ENCODE data around the gene ANKRD53.
A peak's percentile ranks its signal among the peaks of the same experiment; 100 is the strongest.

ANKRD53 gene

GRCh38 chr2:70981421-70981820 is 3.0 kb downstream of the ANKRD53 start:
- no peak overlapping the region for H3K9ac ChIP-seq (ENCODE audit: low read depth, low read length)
- H3K27me3 ChIP-seq (ENCODE audit: control insufficient read depth, insufficient read depth, low read length) = peaks cover 34% of the 10 kb centered on the region
- peaks cover 5% of the 10 kb centered on the region for H3K4me1 ChIP-seq (ENCODE audit: control insufficient read depth, insufficient read depth, low read length)

DNA sequence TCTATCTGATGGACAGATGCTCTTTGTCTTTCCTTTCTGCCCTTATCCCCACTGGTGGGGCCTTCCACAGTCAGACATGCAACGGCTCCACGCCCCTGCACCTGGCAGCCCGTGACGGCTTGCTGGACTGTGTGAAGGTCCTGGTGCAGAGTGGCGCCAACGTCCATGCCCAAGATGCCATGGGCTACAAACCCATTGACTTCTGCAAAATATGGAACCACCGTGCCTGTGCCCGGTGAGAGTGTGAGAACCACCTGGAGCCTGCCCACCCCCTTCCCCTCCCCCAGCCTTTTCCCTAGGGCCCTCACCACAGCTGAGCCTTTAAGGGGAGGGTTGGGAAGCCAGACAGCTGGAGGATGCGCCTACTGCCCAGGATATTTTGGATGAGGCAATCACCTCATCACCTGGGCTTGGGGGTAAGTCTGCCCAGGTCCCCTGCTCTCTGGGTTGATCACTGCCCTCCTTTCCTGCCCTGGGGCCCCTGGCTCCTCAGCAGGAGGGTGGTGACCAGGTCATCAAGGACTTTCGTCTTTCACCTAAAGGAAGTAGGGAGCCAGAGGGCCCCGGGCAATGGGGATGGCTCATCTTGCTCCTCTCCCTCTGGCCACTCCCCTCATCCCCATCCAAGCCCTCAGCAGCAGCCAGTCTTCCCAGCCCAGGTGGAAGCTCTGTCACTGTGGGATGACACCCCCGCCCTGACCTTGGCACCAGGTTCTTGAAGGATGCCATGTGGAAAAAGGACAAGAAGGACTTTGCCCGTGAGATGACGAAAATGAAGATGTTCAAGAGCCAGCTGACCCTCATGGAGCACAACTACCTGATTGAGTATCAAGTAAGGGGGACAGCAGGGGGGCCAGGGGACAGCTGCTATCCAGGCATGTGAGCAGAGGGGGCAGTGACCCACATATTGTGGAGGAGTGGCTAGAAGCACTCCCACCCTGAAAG is 3.7 kb downstream of the ANKRD53 start:
- Histone ChIP-seq H3K27me3 (ENCODE audit: control insufficient read depth, insufficient read depth, low read length) (peaks cover 34% of the 10 kb centered on the region), H3K4me1 (ENCODE audit: control insufficient read depth, insufficient read depth, low read length) (peaks cover 3% of the 10 kb centered on the region), H3K36me3 (ENCODE audit: control insufficient read depth, insufficient read depth, low read length) (no peaks in the 10 kb centered on the region), H3K9me3 (ENCODE audit: control insufficient read depth, insufficient read depth, low read length) (no peaks in the 10 kb centered on the region), H3K9ac (ENCODE audit: low read depth, low read length) (no peak overlapping the region), H3K4me3 (ENCODE audit: low read depth, low read length) (no peak overlapping the region)

More at GRCh38 chr2:70981421-70981820, 3.0 kb downstream of the ANKRD53 start:
- Histone ChIP-seq H3K36me3 (ENCODE audit: control insufficient read depth, insufficient read depth, low read length) (no peaks in the 10 kb centered on the region), H3K9me3 (ENCODE audit: control insufficient read depth, insufficient read depth, low read length) (no peaks in the 10 kb centered on the region), H3K4me3 (ENCODE audit: low read depth, low read length) (no peak overlapping the region)

- H3K36me3 ChIP-seq (ENCODE audit: control insufficient read depth, insufficient read depth, low read length) = peaks cover under 1% of the 10 kb centered on the region
- H3K4me3 ChIP-seq (ENCODE audit: low read depth, low read length) = no peak overlapping the region
- H3K9ac ChIP-seq (ENCODE audit: low read depth, low read length) = no peak overlapping the region
- H3K27me3 ChIP-seq (ENCODE audit: control insufficient read depth, insufficient read depth, low read length) = peaks cover 30% of the 10 kb centered on the region
- no peaks in the 10 kb centered on the region for H3K9me3 ChIP-seq (ENCODE audit: control insufficient read depth, insufficient read depth, low read length)
- H3K4me1 ChIP-seq (ENCODE audit: control insufficient read depth, insufficient read depth, low read length) = peaks cover 3% of the 10 kb centered on the region
These were observed 4.5 kb downstream of the ANKRD53 start for GRCh38 chr2:70982971-70983370.

DNA sequence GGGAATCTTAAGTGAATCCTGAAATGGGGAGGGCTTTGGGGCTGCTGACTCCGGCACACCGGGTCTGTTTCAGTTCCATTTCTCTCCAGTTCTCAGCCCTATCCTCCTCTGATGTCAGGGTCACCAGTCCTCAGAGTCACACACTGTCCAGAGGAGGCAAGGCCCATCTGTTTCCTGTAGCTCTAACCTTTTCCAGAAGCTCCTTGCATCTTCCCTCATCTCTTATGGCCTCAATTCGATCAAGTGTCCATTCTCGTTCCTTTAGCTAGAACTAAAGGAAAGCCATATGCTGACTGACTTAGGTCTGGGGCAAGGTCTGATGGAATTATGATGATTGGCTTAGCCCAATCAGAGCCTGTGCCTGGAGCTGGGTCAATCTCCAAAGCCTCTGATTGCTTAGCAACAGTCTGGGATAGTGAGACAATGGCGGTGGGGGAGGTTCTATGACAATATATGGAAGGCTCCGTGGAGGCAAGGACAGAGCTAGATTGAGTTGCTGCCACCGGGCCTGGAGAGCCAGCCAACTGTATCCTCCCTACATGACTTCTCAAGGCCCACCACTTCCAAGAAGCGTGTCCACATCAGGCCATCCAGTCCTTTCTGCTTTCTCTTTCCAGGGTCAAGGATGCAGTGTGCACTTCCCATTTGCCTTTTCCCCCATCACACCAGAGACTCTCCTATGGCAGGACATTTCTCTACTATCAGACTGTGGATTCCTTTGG is 5.2 kb downstream of the ANKRD53 start:
- Histone ChIP-seq H3K27me3 (ENCODE audit: control insufficient read depth, insufficient read depth, low read length) (peaks cover 27% of the 10 kb centered on the region), H3K36me3 (ENCODE audit: control insufficient read depth, insufficient read depth, low read length) (peaks cover 7% of the 10 kb centered on the region), H3K9ac (ENCODE audit: low read depth, low read length) (no peak overlapping the region), H3K9me3 (ENCODE audit: control insufficient read depth, insufficient read depth, low read length) (no peaks in the 10 kb centered on the region), H3K4me1 (ENCODE audit: control insufficient read depth, insufficient read depth, low read length) (peaks cover 3% of the 10 kb centered on the region), H3K4me3 (ENCODE audit: low read depth, low read length) (no peak overlapping the region)

DNA sequence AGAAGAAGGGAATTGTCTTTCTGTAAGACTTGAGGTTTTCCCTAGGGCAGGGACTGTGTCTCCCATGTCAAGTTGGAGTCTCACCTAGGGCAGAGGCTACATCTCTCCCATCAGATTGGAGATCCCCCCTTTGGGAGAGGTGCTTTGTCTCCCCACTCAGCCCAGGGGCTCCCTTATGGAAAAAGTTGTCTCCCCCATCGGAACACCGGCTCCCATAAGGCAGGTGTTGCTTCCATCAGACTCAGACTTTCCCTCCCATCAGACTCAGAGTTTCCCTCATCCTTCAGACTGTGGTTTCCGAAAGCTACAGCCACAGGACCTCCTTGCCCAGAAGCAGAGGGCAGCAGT is 5.8 kb downstream of the ANKRD53 start:
- peaks cover 25% of the 10 kb centered on the region for H3K27me3 ChIP-seq (ENCODE audit: control insufficient read depth, insufficient read depth, low read length)
- peaks cover 10% of the 10 kb centered on the region for H3K36me3 ChIP-seq (ENCODE audit: control insufficient read depth, insufficient read depth, low read length)
- peak overlapping the region; percentile 31 for H3K4me3 ChIP-seq (ENCODE audit: low read depth, low read length)
- peaks cover 3% of the 10 kb centered on the region for H3K4me1 ChIP-seq (ENCODE audit: control insufficient read depth, insufficient read depth, low read length)
- no peak overlapping the region for H3K9ac ChIP-seq (ENCODE audit: low read depth, low read length)
- no peaks in the 10 kb centered on the region for H3K9me3 ChIP-seq (ENCODE audit: control insufficient read depth, insufficient read depth, low read length)

DNA sequence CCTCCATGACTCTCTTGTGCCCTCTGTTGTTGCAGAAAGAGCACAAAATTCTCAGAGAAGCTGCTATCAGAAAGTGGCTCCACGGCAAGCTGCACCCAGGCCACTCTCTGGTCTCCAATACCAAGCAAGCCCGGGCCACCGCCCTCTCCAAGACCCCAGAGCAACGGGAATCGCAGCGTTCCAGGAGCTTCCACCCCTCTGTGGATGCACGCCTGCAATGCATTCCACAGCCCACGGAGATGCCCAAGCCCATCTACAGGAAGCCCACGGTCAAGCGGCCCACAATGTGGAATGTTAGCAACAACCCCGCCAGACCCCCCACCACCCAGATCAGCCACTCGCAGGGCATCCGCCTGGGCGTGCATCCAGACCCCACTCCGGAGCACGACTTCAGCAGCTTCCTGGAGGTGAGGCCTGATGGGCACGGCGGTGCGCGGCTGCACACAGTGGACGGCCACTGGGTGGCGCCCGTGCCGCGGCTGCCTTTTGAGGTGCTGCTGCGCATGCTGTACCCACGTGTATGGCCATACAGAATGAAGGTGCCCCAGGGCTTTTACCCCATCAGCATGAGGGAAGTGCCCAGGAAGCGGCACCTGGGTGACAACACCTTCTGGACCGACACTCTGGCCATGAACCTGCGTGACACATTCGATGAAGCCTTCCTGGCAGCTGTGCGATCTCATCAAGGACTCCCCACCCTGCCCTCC is 6.3 kb downstream of the ANKRD53 start:
- H3K4me3 ChIP-seq (ENCODE audit: low read depth, low read length) = peak overlapping the region; percentile 31
- H3K27me3 ChIP-seq (ENCODE audit: control insufficient read depth, insufficient read depth, low read length) = peaks cover 19% of the 10 kb centered on the region
- H3K9ac ChIP-seq (ENCODE audit: low read depth, low read length) = no peak overlapping the region
- peaks cover 3% of the 10 kb centered on the region for H3K4me1 ChIP-seq (ENCODE audit: control insufficient read depth, insufficient read depth, low read length)
- H3K36me3 ChIP-seq (ENCODE audit: control insufficient read depth, insufficient read depth, low read length) = peaks cover 10% of the 10 kb centered on the region
- no peaks in the 10 kb centered on the region for H3K9me3 ChIP-seq (ENCODE audit: control insufficient read depth, insufficient read depth, low read length)

GRCh38 chr2:70985283-70985688 is 6.9 kb downstream of the ANKRD53 start:
- Histone ChIP-seq H3K27me3 (ENCODE audit: control insufficient read depth, insufficient read depth, low read length) (peaks cover 18% of the 10 kb centered on the region), H3K4me3 (ENCODE audit: low read depth, low read length) (no peak overlapping the region), H3K4me1 (ENCODE audit: control insufficient read depth, insufficient read depth, low read length) (peaks cover 3% of the 10 kb centered on the region), H3K9me3 (ENCODE audit: control insufficient read depth, insufficient read depth, low read length) (no peaks in the 10 kb centered on the region), H3K9ac (ENCODE audit: low read depth, low read length) (no peak overlapping the region), H3K36me3 (ENCODE audit: control insufficient read depth, insufficient read depth, low read length) (peaks cover 10% of the 10 kb centered on the region)

- H3K9ac ChIP-seq (ENCODE audit: low read depth, low read length) = no peak overlapping the region
- H3K36me3 ChIP-seq (ENCODE audit: control insufficient read depth, insufficient read depth, low read length) = peaks cover 10% of the 10 kb centered on the region
- peaks cover 15% of the 10 kb centered on the region for H3K27me3 ChIP-seq (ENCODE audit: control insufficient read depth, insufficient read depth, low read length)
- H3K4me1 ChIP-seq (ENCODE audit: control insufficient read depth, insufficient read depth, low read length) = peaks cover 3% of the 10 kb centered on the region
- H3K9me3 ChIP-seq (ENCODE audit: control insufficient read depth, insufficient read depth, low read length) = no peaks in the 10 kb centered on the region
- H3K4me3 ChIP-seq (ENCODE audit: low read depth, low read length) = no peak overlapping the region
These were observed 7.5 kb downstream of the ANKRD53 start for GRCh38 chr2:70985956-70986355.

DNA sequence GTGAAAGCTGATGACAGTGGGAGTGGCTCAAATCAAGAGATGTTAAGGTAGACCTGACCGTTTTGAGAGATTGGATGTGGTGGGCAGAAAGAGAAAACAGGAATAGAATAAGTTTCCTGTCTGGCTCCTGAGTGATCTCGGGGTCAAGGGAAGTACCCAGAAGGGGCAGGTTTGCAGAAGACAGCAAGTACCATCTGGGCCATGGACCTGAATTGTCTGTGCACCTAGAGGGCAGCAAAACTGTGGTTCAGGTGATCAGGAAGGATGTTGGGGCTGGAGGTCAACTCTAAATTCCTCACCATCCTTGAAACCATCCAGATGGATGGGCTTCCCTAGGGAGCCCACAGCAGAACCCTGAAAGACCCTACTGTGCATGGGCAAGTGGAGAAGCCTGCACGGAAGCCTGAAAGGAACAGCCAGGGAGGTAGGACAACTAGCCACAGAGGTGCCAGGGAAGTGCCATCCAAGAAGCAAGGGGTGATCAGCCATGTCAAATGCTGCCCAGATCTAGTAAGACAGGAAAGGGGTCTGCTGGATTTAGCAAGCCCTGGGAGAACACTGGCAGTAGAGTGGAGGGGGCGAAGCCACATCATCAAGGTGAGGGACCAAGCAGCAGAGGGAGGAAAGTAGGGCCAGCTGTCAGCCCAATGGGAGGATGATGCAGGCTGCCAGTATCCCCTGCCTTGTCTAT is 8.2 kb downstream of the ANKRD53 start:
- H3K4me3 ChIP-seq (ENCODE audit: low read depth, low read length) = no peak overlapping the region
- H3K9ac ChIP-seq (ENCODE audit: low read depth, low read length) = no peak overlapping the region
- peaks cover 12% of the 10 kb centered on the region for H3K27me3 ChIP-seq (ENCODE audit: control insufficient read depth, insufficient read depth, low read length)
- no peaks in the 10 kb centered on the region for H3K9me3 ChIP-seq (ENCODE audit: control insufficient read depth, insufficient read depth, low read length)
- H3K4me1 ChIP-seq (ENCODE audit: control insufficient read depth, insufficient read depth, low read length) = peaks cover 3% of the 10 kb centered on the region
- H3K36me3 ChIP-seq (ENCODE audit: control insufficient read depth, insufficient read depth, low read length) = peaks cover 10% of the 10 kb centered on the region

- peaks cover 10% of the 10 kb centered on the region for H3K36me3 ChIP-seq (ENCODE audit: control insufficient read depth, insufficient read depth, low read length)
- H3K9me3 ChIP-seq (ENCODE audit: control insufficient read depth, insufficient read depth, low read length) = no peaks in the 10 kb centered on the region
- H3K27me3 ChIP-seq (ENCODE audit: control insufficient read depth, insufficient read depth, low read length) = peaks cover 12% of the 10 kb centered on the region
- H3K9ac ChIP-seq (ENCODE audit: low read depth, low read length) = no peak overlapping the region
- H3K4me1 ChIP-seq (ENCODE audit: control insufficient read depth, insufficient read depth, low read length) = peaks cover 3% of the 10 kb centered on the region
- H3K4me3 ChIP-seq (ENCODE audit: low read depth, low read length) = no peak overlapping the region
These were observed 9.0 kb downstream of the ANKRD53 start for GRCh38 chr2:70987386-70987785.

- H3K9ac ChIP-seq (ENCODE audit: low read depth, low read length) = no peak overlapping the region
- H3K4me1 ChIP-seq (ENCODE audit: control insufficient read depth, insufficient read depth, low read length) = peaks cover 3% of the 10 kb centered on the region
- H3K36me3 ChIP-seq (ENCODE audit: control insufficient read depth, insufficient read depth, low read length) = peaks cover 10% of the 10 kb centered on the region
- H3K9me3 ChIP-seq (ENCODE audit: control insufficient read depth, insufficient read depth, low read length) = no peaks in the 10 kb centered on the region
- no peak overlapping the region for H3K4me3 ChIP-seq (ENCODE audit: low read depth, low read length)
- peaks cover 9% of the 10 kb centered on the region for H3K27me3 ChIP-seq (ENCODE audit: control insufficient read depth, insufficient read depth, low read length)
These were observed 9.7 kb downstream of the ANKRD53 start for GRCh38 chr2:70988151-70988550.

All from iPS-15b (cell line).